Testis (tissue), 3 donors: Measurements from ENCODE around the gene HOOK1. TPM values are rescaled to one million over a fixed set of nuclear protein-coding genes. Genes with fewer than 3 reads are reported as not detected.
"Not testable (repeated sequence)": the region's sequence is repeated elsewhere in the genome, so short reads cannot be mapped to it uniquely, and the experiment has no call there.

Experiments used
- DNase-seq: peaks from one replicate; pipeline ENCODE4 v3.0.0-alpha.2; 2019
- H3K27ac ChIP-seq, 2 donors: fragments of 200-600 bp; sonication (generic); one replicate each; pipeline ENCODE4 v1.5.1; 2019
- H3K27me3 ChIP-seq: fragments of 200-600 bp; sonication (generic); one replicate; pipeline ENCODE4 v1.5.1; 2019
- H3K36me3 ChIP-seq: fragments of 200-600 bp; sonication (generic); one replicate; pipeline ENCODE4 v1.5.1; 2017; ENCODE audit warnings: low read depth; ENCODE audit errors: missing control alignments
- H3K4me1 ChIP-seq: fragments of 200-600 bp; sonication (generic); one replicate; pipeline ENCODE4 v1.5.1; 2019
- H3K4me3 ChIP-seq, 2 donors: fragments of 200-600 bp; sonication (generic); one replicate each; pipeline ENCODE4 v1.5.1; 2017 to 2019
- H3K9me3 ChIP-seq: fragments of 200-600 bp; sonication (generic); one replicate; pipeline ENCODE4 v1.5.1; 2017
- POLR2A ChIP-seq: fragments of 450-650 bp; IDR thresholded peaks from one replicate; pipeline ENCODE4 v1.6.1; 2017; ENCODE audit warnings: antibody characterized with exemption, mild to moderate bottlenecking, moderate library complexity
- WGBS, 2 donors: methylation state at CpG; one replicate each; pipeline ENCODE4 v1.1.5; 2018; 5-methylcytosine and 5-hydroxymethylcytosine counted together
- intact Hi-C: fragments of 100-400 bp; cut with DNase I; formaldehyde crosslinking; loops from one replicate; pipeline ENCODE4 v1.15.1; 2023; ENCODE audit warnings: low total_unique reads
- polyA plus RNA-seq: library from polyadenylated mRNA; stranded (reverse); fragments of 350-450 nt; fragmentation: Illumina TruSeq; extraction: RNeasy Lipid Tissue Mini Kit (QIAGEN cat#74804); gene quantifications from one replicate; pipeline ENCODE4 v1.2.3, GENCODE V29; 2014; ENCODE audit warnings: low read depth, low replicate concordance; ENCODE audit not compliant: insufficient read depth
- total RNA-seq, 2 donors: library from RNA; depleted of rRNA; stranded (reverse); fragments of >200 nt; gene quantifications; one replicate each; pipeline ENCODE4 v1.2.3, GENCODE V29; 2016
- TF ChIP-seq, protein P1 (sequence below), 3 experiments: fragments of 450-650 bp in 2 of 3; fragments of 200-600 bp in 1 of 3; sonication (generic) in 1 of 3; IDR thresholded peaks; one replicate each; pipeline ENCODE4 v1.5.1; 2016 to 2019; ENCODE audit warnings: antibody characterized with exemption in 3 of 3, mild to moderate bottlenecking in 2 of 3, moderate library complexity in 1 of 3

HOOK1 gene
- total and polyA plus RNA-seq, 3 donors from 2014 or later, result 20.1 to 65.8 (median 59.8) TPM

DNA sequence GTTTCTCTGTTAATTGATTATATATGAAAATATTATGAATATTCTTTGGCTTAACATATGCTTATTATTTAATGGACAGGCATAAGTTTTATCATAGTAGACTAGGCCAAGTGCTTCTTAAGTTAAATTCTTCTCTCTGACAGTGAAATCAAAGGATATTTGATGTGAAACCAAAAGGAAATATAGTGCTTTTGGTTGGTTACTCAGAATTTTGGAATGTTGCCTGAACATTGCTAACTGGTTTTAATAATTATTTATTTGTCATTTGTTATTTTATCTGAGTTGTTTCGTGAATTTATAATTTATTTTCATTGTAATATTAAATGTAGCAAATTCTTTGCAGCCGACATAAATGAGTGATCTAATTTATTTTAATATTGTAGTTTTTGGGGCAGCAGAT, 18.3 kb downstream of the HOOK1 start:
- 90 to 92% methylated on average over 2 of the region's 2 CpGs for WGBS, 2 donors
- TF ChIP-seq, protein P1, sequence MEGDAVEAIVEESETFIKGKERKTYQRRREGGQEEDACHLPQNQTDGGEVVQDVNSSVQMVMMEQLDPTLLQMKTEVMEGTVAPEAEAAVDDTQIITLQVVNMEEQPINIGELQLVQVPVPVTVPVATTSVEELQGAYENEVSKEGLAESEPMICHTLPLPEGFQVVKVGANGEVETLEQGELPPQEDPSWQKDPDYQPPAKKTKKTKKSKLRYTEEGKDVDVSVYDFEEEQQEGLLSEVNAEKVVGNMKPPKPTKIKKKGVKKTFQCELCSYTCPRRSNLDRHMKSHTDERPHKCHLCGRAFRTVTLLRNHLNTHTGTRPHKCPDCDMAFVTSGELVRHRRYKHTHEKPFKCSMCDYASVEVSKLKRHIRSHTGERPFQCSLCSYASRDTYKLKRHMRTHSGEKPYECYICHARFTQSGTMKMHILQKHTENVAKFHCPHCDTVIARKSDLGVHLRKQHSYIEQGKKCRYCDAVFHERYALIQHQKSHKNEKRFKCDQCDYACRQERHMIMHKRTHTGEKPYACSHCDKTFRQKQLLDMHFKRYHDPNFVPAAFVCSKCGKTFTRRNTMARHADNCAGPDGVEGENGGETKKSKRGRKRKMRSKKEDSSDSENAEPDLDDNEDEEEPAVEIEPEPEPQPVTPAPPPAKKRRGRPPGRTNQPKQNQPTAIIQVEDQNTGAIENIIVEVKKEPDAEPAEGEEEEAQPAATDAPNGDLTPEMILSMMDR (IDR thresholded peaks at IDR 0.05), result no peak
- TF ChIP-seq POLR2A, result no peak
- Histone ChIP-seq H3K36me3 (no peaks in the 10 kb centered on the region), H3K9me3 (no peaks in the 10 kb centered on the region), H3K4me1 (no peaks in the 10 kb centered on the region), H3K27me3 (no peaks in the 10 kb centered on the region), H3K27ac (no peak overlapping the region), H3K4me3 (no peak overlapping the region)
- no peak for DNase-seq
- intact Hi-C loops, result no loop called here

DNA sequence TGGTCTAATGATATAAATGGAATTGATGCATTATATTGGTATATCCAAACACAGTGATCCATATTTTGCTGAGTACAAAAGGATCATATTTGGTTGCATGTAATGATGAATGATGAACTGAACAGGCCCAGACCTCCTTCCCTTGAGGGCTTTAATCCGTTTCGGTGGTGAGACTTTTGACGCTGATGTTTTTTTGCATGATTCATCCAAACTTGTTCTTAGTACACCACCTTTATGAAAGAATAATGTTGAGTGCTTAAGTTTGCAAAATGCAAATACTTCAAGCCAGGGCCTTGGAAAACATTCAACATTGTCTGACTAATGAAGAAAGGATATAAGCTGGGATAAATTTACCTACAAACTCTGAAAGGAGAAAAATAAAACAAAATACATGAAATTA, 19.2 kb downstream of the HOOK1 start:
- Histone ChIP-seq H3K36me3 (no peaks in the 10 kb centered on the region), H3K9me3 (no peaks in the 10 kb centered on the region), H3K4me1 (no peaks in the 10 kb centered on the region), H3K4me3 (no peak overlapping the region), H3K27me3 (no peaks in the 10 kb centered on the region), H3K27ac (no peak overlapping the region)
- whole genome bisulfite sequencing, 2 donors, result 62 to 67% methylated on average over 3 of the region's 3 CpGs
- intact Hi-C loops, result no loop called here
- no peak for DNase-seq
- TF ChIP-seq POLR2A, result no peak
- TF ChIP-seq, protein P1 (IDR thresholded peaks at IDR 0.05), result no peak

DNA sequence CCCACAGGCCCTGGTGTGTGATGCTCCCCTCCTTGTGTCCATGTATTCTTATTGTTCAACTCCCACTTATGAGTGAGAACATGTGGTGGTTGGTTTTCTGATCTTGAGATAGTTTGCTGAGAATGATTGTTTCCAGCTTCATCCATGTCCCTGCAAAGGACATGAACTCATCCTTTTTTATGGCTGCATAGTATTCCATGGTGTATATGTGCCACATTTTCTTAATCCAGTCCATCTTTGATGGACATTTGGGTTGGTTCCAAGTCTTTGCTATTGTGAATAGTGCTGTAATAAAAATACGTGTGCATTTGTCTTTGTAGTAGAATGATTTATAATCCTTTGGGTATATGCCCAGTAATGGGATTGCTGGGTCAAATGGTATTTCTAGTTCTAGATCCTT, 23.1 kb downstream of the HOOK1 start:
- H3K27ac ChIP-seq, DNase-seq, intact Hi-C loops, H3K4me3 ChIP-seq, H3K4me1 ChIP-seq, H3K36me3 ChIP-seq, H3K9me3 ChIP-seq, H3K27me3 ChIP-seq: not testable (repeated sequence)
- WGBS, 2 donors, result 64 to 71% methylated on average over 1 of the region's 1 CpG

DNA sequence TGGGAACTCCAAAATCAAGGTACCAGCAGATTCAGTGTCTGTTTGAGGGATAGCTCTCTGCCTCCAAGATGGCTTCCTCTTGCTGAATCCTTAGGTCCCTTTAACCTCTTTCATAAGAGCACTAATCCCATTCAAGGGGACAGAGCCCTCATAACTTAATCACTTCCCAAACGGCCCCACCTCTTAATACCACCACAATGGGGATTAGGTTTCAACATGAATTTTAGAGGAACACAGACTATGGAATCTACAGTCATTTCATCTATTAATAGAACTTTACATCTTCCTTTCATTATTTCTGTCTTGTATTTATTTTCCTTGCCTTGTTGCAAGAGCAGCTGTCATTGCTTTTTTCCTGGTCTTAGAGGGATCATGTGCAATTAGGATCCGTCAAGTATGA, 30.3 kb downstream of the HOOK1 start:
- Histone ChIP-seq H3K27me3 (no peaks in the 10 kb centered on the region), H3K4me1 (no peaks in the 10 kb centered on the region), H3K9me3 (no peaks in the 10 kb centered on the region), H3K4me3 (no peak overlapping the region), H3K36me3 (no peaks in the 10 kb centered on the region), H3K27ac (no peak overlapping the region)
- WGBS, 2 donors, result 78 to 85% methylated on average over 2 of the region's 2 CpGs
- intact Hi-C loops, result no loop called here
- DNase-seq, result no peak
- TF ChIP-seq POLR2A, result no peak
- TF ChIP-seq, protein P1 (IDR thresholded peaks at IDR 0.05), result no peak

DNA sequence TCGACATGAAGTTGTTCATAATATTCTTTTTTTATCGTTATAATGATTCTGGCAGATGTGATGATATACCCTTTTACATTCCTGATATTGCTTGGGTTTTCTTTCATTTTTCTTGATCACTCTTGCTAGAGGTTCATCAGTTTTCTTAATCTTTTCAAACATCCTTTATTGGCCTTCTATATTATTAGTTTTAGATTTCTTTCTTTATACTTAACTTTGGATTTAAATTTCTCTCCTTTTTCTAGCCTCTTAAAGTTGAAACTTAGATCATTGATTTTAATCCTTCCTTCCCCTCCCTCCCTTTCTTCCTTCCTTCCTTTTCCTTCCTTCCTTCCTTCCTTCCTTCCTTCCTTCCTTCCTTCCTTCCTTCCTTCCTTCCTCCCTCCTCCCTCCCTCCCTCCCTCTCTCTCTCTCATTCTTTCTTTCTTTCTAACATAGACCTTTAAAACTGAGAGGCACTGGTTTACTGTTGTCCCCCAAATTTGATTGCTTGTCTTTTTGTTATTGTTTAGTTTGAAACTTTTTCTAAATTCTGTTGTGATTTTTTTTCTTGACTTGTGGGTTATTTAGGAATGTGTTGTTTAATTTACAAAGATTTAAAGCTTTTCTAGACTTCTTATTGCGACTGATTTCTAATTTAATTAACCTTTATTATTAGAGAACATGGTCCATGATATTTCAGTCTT, 31.6 kb downstream of the HOOK1 start:
- H3K4me3 ChIP-seq, result no peak overlapping the region
- H3K27ac ChIP-seq, result no peak overlapping the region
- H3K36me3 ChIP-seq, result no peaks in the 10 kb centered on the region
- H3K4me1 ChIP-seq, result no peaks in the 10 kb centered on the region
- intact Hi-C loops, result no loop called here
- TF ChIP-seq POLR2A, result no peak
- TF ChIP-seq, protein P1 (IDR thresholded peaks at IDR 0.05), result no peak
- H3K27me3 ChIP-seq, result no peaks in the 10 kb centered on the region
- no peaks in the 10 kb centered on the region for H3K9me3 ChIP-seq
- 96% methylated on average over 3 of the region's 3 CpGs for WGBS, 2 donors
- no peak for DNase-seq
